ENCODE measurements around the gene NEK9.

- TF ChIP-seq CTCF (IDR thresholded peaks at IDR 0.05) = no peak
- no peak for TF ChIP-seq FOXK1 (CRISPR knock-in tag; IDR thresholded peaks at IDR 0.05)
These were observed 66.4 kb downstream of the NEK9 start for GRCh38 chr14:75060420-75060819.
